ENCODE results near the gene ZNF346. TPM values are rescaled to one million over a fixed set of nuclear protein-coding genes. Genes with fewer than 3 reads are reported as not detected.

ZNF346 gene
- total and polyA plus RNA-seq, 2 of the 13 experiments (the other 11 are each of a cell fraction or from before 2014, with no cell fraction given) = 8.6 to 19.4 TPM

GRCh38 chr5:177103523-177104253 is 81.2 kb downstream of the ZNF346 start (continued):
- TF ChIP-seq, protein P1, sequence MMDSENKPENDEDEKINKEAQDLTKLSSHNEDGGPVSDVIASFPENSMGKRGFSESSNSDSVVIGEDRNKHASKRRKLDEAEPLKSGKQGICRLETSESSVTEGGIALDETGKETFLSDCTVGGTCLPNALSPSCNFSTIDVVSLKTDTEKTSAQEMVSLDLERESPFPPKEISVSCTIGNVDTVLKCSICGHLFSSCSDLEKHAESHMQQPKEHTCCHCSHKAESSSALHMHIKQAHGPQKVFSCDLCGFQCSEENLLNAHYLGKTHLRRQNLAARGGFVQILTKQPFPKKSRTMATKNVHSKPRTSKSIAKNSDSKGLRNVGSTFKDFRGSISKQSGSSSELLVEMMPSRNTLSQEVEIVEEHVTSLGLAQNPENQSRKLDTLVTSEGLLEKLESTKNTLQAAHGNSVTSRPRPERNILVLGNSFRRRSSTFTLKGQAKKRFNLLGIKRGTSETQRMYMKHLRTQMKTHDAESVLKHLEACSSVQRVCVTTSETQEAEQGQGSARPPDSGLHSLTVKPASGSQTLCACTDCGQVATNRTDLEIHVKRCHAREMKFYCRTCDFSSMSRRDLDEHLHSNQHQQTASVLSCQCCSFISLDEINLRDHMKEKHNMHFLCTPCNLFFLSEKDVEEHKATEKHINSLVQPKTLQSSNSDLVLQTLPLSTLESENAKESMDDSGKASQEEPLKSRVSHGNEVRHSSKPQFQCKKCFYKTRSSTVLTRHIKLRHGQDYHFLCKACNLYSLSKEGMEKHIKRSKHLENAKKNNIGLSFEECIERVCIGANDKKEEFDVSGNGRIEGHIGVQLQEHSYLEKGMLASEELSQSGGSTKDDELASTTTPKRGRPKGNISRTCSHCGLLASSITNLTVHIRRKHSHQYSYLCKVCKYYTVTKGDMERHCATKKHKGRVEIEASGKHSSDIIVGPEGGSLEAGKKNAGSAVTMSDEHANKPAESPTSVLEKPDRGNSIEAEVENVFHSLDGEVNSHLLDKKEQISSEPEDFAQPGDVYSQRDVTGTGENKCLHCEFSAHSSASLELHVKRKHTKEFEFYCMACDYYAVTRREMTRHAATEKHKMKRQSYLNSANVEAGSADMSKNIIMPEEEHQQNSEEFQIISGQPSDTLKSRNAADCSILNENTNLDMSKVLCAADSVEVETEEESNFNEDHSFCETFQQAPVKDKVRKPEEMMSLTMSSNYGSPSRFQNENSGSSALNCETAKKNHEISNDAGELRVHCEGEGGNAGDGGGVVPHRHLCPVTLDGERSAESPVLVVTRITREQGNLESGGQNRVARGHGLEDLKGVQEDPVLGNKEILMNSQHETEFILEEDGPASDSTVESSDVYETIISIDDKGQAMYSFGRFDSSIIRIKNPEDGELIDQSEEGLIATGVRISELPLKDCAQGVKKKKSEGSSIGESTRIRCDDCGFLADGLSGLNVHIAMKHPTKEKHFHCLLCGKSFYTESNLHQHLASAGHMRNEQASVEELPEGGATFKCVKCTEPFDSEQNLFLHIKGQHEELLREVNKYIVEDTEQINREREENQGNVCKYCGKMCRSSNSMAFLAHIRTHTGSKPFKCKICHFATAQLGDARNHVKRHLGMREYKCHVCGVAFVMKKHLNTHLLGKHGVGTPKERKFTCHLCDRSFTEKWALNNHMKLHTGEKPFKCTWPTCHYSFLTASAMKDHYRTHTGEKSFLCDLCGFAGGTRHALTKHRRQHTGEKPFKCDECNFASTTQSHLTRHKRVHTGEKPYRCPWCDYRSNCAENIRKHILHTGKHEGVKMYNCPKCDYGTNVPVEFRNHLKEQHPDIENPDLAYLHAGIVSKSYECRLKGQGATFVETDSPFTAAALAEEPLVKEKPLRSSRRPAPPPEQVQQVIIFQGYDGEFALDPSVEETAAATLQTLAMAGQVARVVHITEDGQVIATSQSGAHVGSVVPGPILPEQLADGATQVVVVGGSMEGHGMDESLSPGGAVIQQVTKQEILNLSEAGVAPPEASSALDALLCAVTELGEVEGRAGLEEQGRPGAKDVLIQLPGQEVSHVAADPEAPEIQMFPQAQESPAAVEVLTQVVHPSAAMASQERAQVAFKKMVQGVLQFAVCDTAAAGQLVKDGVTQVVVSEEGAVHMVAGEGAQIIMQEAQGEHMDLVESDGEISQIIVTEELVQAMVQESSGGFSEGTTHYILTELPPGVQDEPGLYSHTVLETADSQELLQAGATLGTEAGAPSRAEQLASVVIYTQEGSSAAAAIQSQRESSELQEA (CRISPR knock-in tag; IDR thresholded peaks at IDR 0.05; ENCODE audit: not compliant biosample characterization) = no peak
- TF ChIP-seq ZNF18 (CRISPR knock-in tag; IDR thresholded peaks at IDR 0.05; ENCODE audit: insufficient replicate concordance) = no peak
- TF ChIP-seq, protein P2, sequence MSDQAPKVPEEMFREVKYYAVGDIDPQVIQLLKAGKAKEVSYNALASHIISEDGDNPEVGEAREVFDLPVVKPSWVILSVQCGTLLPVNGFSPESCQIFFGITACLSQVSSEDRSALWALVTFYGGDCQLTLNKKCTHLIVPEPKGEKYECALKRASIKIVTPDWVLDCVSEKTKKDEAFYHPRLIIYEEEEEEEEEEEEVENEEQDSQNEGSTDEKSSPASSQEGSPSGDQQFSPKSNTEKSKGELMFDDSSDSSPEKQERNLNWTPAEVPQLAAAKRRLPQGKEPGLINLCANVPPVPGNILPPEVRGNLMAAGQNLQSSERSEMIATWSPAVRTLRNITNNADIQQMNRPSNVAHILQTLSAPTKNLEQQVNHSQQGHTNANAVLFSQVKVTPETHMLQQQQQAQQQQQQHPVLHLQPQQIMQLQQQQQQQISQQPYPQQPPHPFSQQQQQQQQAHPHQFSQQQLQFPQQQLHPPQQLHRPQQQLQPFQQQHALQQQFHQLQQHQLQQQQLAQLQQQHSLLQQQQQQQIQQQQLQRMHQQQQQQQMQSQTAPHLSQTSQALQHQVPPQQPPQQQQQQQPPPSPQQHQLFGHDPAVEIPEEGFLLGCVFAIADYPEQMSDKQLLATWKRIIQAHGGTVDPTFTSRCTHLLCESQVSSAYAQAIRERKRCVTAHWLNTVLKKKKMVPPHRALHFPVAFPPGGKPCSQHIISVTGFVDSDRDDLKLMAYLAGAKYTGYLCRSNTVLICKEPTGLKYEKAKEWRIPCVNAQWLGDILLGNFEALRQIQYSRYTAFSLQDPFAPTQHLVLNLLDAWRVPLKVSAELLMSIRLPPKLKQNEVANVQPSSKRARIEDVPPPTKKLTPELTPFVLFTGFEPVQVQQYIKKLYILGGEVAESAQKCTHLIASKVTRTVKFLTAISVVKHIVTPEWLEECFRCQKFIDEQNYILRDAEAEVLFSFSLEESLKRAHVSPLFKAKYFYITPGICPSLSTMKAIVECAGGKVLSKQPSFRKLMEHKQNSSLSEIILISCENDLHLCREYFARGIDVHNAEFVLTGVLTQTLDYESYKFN (CRISPR knock-in tag; conservative IDR thresholded peaks at IDR 0.05) = no peak
- TF ChIP-seq SNAPC4 (CRISPR knock-in tag; IDR thresholded peaks at IDR 0.05) = no peak
- TF ChIP-seq ZNF598 (CRISPR knock-in tag; IDR thresholded peaks at IDR 0.05; ENCODE audit: borderline replicate concordance) = no peak
- no peak for TF ChIP-seq ERF (CRISPR knock-in tag; IDR thresholded peaks at IDR 0.05)
- TF ChIP-seq SMARCC2 (IDR thresholded peaks at IDR 0.05) = no peak
- TF ChIP-seq ZBTB7A (CRISPR knock-in tag; IDR thresholded peaks at IDR 0.05) = no peak
